Activated naive CD4-positive, alpha-beta T cell (primary cell): ENCODE results near the gene ZNF611.
"Not testable (repeated sequence)": the region's sequence is repeated elsewhere in the genome, so short reads cannot be mapped to it uniquely, and the experiment has no call there.

Experiments used
- DNase-seq, 4 experiments: peaks; one replicate each; lab custom pipeline; 2025; lab: John Stamatoyannopoulos, UW

The ZNF611 gene

GRCh38 chr19:52716522-52716921 is 18.3 kb downstream of the ZNF611 start:
- DNase-seq = no peak

- not testable (repeated sequence) for DNase-seq
Measured at GRCh38 chr19:52715902-52716301, 18.9 kb downstream of the ZNF611 start.

- DNase-seq = not testable (repeated sequence)
Measured at GRCh38 chr19:52715330-52715729, 19.5 kb downstream of the ZNF611 start.

GRCh38 chr19:52713051-52713450 is 21.8 kb downstream of the ZNF611 start:
- not testable (repeated sequence) for DNase-seq

- not testable (repeated sequence) for DNase-seq
Measured at GRCh38 chr19:52711661-52712060, 23.2 kb downstream of the ZNF611 start.

GRCh38 chr19:52710538-52710937 is 24.3 kb downstream of the ZNF611 start:
- no peak for DNase-seq

GRCh38 chr19:52705615-52706014 is 29.2 kb downstream of the ZNF611 start:
- DNase-seq = not testable (repeated sequence)

- DNase-seq = no peak
Measured at GRCh38 chr19:52703917-52704316, 30.9 kb downstream of the ZNF611 start.

- DNase-seq = no peak
Measured at GRCh38 chr19:52700673-52701072, 34.2 kb downstream of the ZNF611 start.

- not testable (repeated sequence) for DNase-seq
Measured at GRCh38 chr19:52699555-52699954, 35.3 kb downstream of the ZNF611 start.

- no peak for DNase-seq
Measured at GRCh38 chr19:52695996-52696395, 38.8 kb downstream of the ZNF611 start.

- no peak for DNase-seq
Measured at GRCh38 chr19:52694921-52695320, 39.9 kb downstream of the ZNF611 start.

- not testable (repeated sequence) for DNase-seq
Measured at GRCh38 chr19:52694281-52694680, 40.6 kb downstream of the ZNF611 start.

GRCh38 chr19:52692431-52693008 is 42.3 kb downstream of the ZNF611 start:
- DNase-seq = no peak

- no peak for DNase-seq
Measured at GRCh38 chr19:52691737-52692136, 43.1 kb downstream of the ZNF611 start.

- DNase-seq = no peak
Measured at GRCh38 chr19:52691215-52691610, 43.6 kb downstream of the ZNF611 start.

GRCh38 chr19:52690369-52691214 is 44.3 kb downstream of the ZNF611 start:
- DNase-seq = peak; percentile 75 to 90 (median 82)

GRCh38 chr19:52689843-52690368 is 44.9 kb downstream of the ZNF611 start:
- peak in 3 of 4 experiments; percentile 2 to 20 (median 3) for DNase-seq

- not testable (repeated sequence) for DNase-seq
Measured at GRCh38 chr19:52688925-52689796, 45.7 kb downstream of the ZNF611 start.

- DNase-seq = no peak
Measured at GRCh38 chr19:52688335-52688734, 46.5 kb downstream of the ZNF611 start.

GRCh38 chr19:52687684-52688083 is 47.2 kb downstream of the ZNF611 start:
- no peak for DNase-seq

GRCh38 chr19:52685811-52686210 is 49.0 kb downstream of the ZNF611 start:
- no peak for DNase-seq
